IPS DF 4.7 (cell line): Measurements from ENCODE around the gene PRRT2.

Experiments
- DNase-seq: peaks from one replicate; pipeline ENCODE4 v3.0.0-alpha.2; 2013; ENCODE audit warnings: low spot score; ENCODE audit errors: extremely low read depth

Gene PRRT2

GRCh38 chr16:29811170-29811895, 660 bp upstream of the PRRT2 start:
- DNase-seq = peak; percentile 90

GRCh38 chr16:29812754-29813643, 1.0 kb downstream of the PRRT2 start:
- DNase-seq = no peak

- DNase-seq = no peak
Measured at GRCh38 chr16:29813644-29814562, 1.9 kb downstream of the PRRT2 start.

GRCh38 chr16:29814592-29814991, 2.6 kb downstream of the PRRT2 start:
- no peak for DNase-seq

- no peak for DNase-seq
Measured at GRCh38 chr16:29815032-29815721, 3.2 kb downstream of the PRRT2 start.

GRCh38 chr16:29815793-29816693, 4.0 kb downstream of the PRRT2 start, which contains the start of gene PAGR1:
TSS of gene PAGR1 (plus strand) at chr16:29816152. CDS start at chr16:29816526, 374 bp downstream.
- DNase-seq = peak; percentile 99

GRCh38 chr16:29816694-29817441, 4.9 kb downstream of the PRRT2 start:
- DNase-seq = no peak

- DNase-seq = no peak
Measured at GRCh38 chr16:29818082-29818481, 6.1 kb downstream of the PRRT2 start.

GRCh38 chr16:29819506-29819905, 7.5 kb downstream of the PRRT2 start:
- no peak for DNase-seq

- no peak for DNase-seq
Measured at GRCh38 chr16:29820271-29820701, 8.3 kb downstream of the PRRT2 start, which contains the start of gene MVP. TSS of gene MVP (plus strand) at chr16:29820462. CDS start at chr16:29830550, 10,088 bp downstream.

- DNase-seq = no peak
Measured at GRCh38 chr16:29820730-29821642, 9.0 kb downstream of the PRRT2 start.

GRCh38 chr16:29821643-29822115, 9.7 kb downstream of the PRRT2 start:
- DNase-seq = no peak

- DNase-seq = no peak
Measured at GRCh38 chr16:29824589-29825144, 12.7 kb downstream of the PRRT2 start.

GRCh38 chr16:29825145-29826044, 13.4 kb downstream of the PRRT2 start:
- DNase-seq = no peak

DNA sequence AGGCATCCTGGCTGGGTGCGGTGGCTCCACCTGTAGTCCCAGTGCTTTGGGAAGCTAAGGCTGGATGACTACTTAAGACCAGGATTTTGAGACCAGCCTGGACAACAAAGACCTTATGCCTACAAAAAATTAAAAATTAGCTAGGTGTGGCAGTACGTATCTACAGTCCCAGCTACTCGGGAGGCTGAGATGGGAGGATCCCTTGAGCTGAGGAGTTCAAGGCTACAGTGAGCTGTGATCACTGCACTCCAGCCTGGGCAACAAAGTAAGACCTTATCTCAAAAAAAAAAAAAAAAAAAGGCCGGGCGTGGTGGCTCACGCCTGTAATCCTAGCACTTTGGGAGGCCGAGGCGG, 14.3 kb downstream of the PRRT2 start:
- DNase-seq = no peak

DNA sequence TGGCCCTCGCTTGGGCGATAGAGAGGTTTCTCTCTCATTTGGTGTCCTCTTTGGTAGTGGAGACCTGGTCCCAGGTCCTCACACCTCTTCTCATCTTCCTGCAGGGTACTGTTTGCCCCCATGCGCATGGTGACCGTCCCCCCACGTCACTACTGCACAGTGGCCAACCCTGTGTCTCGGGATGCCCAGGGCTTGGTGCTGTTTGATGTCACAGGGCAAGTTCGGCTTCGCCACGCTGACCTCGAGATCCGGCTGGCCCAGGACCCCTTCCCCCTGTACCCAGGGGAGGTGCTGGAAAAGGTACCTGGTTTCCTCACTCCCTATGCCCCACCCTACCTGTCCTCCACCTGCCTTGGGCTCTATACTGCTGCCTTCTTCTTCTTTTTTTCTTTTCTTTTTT, 18.8 kb downstream of the PRRT2 start:
- no peak for DNase-seq
